GM12878 (cell line): ENCODE results near the gene TLL2. TPM values are rescaled to one million over a fixed set of nuclear protein-coding genes. Genes with fewer than 3 reads are reported as not detected.

Experiments used
- ATAC-seq: fragments of 200-7000 bp; cut with Tn5 transposase; 3 replicates; pipeline ENCODE4 v1.9.1; 2020; ENCODE audit warnings: mild to moderate bottlenecking, moderate library complexity
- BruUV-seq: library from RNA; stranded (reverse); fragments of 400-500 nt; replicated peaks from 2 replicates; lab custom pipeline; 2021; lab: Mats Ljungman, UMichigan
- CTCF ChIA-PET: fragments of 300-600 bp; sonication (Branson Sonifier 250); formaldehyde crosslinking; extraction: SDS; loops from one replicate; lab custom pipeline; 2021; ENCODE audit warnings: inconsistent platforms; lab: Yijun Ruan, JAX
- POLR2A ChIA-PET: fragments of 350-600 bp; formaldehyde crosslinking; extraction: SDS; loops from one replicate; lab custom pipeline; 2021; ENCODE audit warnings: inconsistent platforms; lab: Charles Lee
- RAD21 ChIA-PET: fragments of 300-600 bp; sonication (Branson Sonifier 250); formaldehyde crosslinking; loops from one replicate; lab custom pipeline; 2023; ENCODE audit warnings: antibody characterized with exemption; ENCODE audit not compliant: unreplicated experiment; lab: Charles Lee
- SMC1A ChIA-PET: fragments of 300-600 bp; sonication (Branson Sonifier 250); formaldehyde crosslinking; loops from one replicate; lab custom pipeline; 2023; ENCODE audit not compliant: unreplicated experiment, uncharacterized antibody; lab: Charles Lee
- DNase-seq: peaks from one replicate; pipeline ENCODE4 v3.0.0-alpha.2; 2011; ENCODE audit warnings: low read depth, low spot score
- FAIRE-seq: peaks from 3 replicates; lab custom pipeline; 2011; peaks lifted over from hg19 to GRCh38; lab: Jason Lieb, UNC
- H2AFZ ChIP-seq: 2 replicates; pipeline ENCODE4 v1.6.0; 2011; ENCODE audit warnings: low read depth, low read length, control low read depth; ENCODE audit not compliant: control insufficient read depth
- H3K27ac ChIP-seq: 2 replicates; pipeline ENCODE4 v1.5.1; 2011; ENCODE audit warnings: control low read depth; ENCODE audit not compliant: control insufficient read depth, insufficient read depth
- H3K27me3 ChIP-seq, 2 experiments: replicated peaks in 1 of 2; 2 replicates each; pipeline versions ENCODE4 v1.6.0 to v1.6.1; 2011; ENCODE audit warnings: low read length in 1 of 2; ENCODE audit not compliant: control insufficient read depth in 2 of 2, insufficient read depth in 2 of 2
- H3K36me3 ChIP-seq, 2 experiments: 2 replicates each; pipeline ENCODE4 v1.5.1; 2011; ENCODE audit warnings: low read length in 1 of 2; ENCODE audit not compliant: control insufficient read depth in 2 of 2, insufficient read depth in 2 of 2
- H3K4me1 ChIP-seq: 2 replicates; pipeline ENCODE4 v1.6.1; 2011; ENCODE audit warnings: mild to moderate bottlenecking, low read length, moderate library complexity, mixed read lengths; ENCODE audit not compliant: control insufficient read depth, insufficient read depth
- H3K4me2 ChIP-seq: 2 replicates; pipeline ENCODE4 v1.6.0; 2011; ENCODE audit warnings: control low read depth; ENCODE audit not compliant: control insufficient read depth, insufficient read depth
- H3K4me3 ChIP-seq: fragments of 200-600 bp; sonication (generic); 2 replicates; pipeline ENCODE4 v1.5.1; 2016
- H3K79me2 ChIP-seq: 2 replicates; pipeline ENCODE4 v1.6.0; 2011; ENCODE audit warnings: low read length; ENCODE audit not compliant: control insufficient read depth, insufficient read depth
- H3K9ac ChIP-seq: 2 replicates; pipeline ENCODE4 v1.8.0; 2011; ENCODE audit warnings: low read length, control low read depth, mixed read lengths; ENCODE audit not compliant: control insufficient read depth, insufficient read depth
- H3K9me3 ChIP-seq: replicated peaks from 3 replicates; pipeline ENCODE4 v1.5.1; 2011; ENCODE audit warnings: mild to moderate bottlenecking, low read length; ENCODE audit not compliant: control insufficient read depth, insufficient read depth
- H4K20me1 ChIP-seq: 2 replicates; pipeline ENCODE4 v1.6.0; 2011; ENCODE audit not compliant: control insufficient read depth, insufficient read depth
- ASH2L ChIP-seq: fragments of 300-600, 200-600 bp; sonication (generic); IDR thresholded peaks from 2 replicates; pipeline ENCODE4 v1.6.1; 2017; ENCODE audit warnings: low read depth, mild to moderate bottlenecking, borderline replicate concordance
- BACH1 ChIP-seq: fragments of 450-650 bp; IDR thresholded peaks from 2 replicates; pipeline ENCODE4 v1.6.1; 2017; ENCODE audit warnings: mild to moderate bottlenecking, borderline replicate concordance
- ESRRA ChIP-seq: IDR thresholded peaks from 2 replicates; pipeline ENCODE4 v1.6.1; 2012; ENCODE audit warnings: mild to moderate bottlenecking, low read length, improper control_type of control experiment
- IKZF2 ChIP-seq, 2 experiments: fragments of 450-650 bp; IDR thresholded peaks; 2 replicates each; pipeline ENCODE4 v1.6.1; 2017; ENCODE audit warnings: mild to moderate bottlenecking in 2 of 2, moderate library complexity in 2 of 2
- KLF5 ChIP-seq: fragments of 450-650 bp; IDR thresholded peaks from 2 replicates; pipeline ENCODE4 v1.6.1; 2014; ENCODE audit warnings: mild to moderate bottlenecking; ENCODE audit not compliant: partially characterized antibody
- POLR2AphosphoS5 ChIP-seq: IDR thresholded peaks from 2 replicates; pipeline ENCODE4 v1.6.1; 2011; ENCODE audit warnings: mild to moderate bottlenecking, low read length, inconsistent platforms
- WGBS: methylation state at CpG from one replicate; pipeline ENCODE4 v1.1.6; 2016; ENCODE audit warnings: low lambda C conversion rate; ENCODE audit not compliant: insufficient replicate concordance, insufficient coverage; ENCODE audit errors: missing lambda C conversion rate; 5-methylcytosine and 5-hydroxymethylcytosine counted together
- in situ Hi-C: fragments of 300-500 bp; cut with MboI; formaldehyde crosslinking; loops from 9 replicates; pipeline ENCODE4 v1.14.3; 2018; ENCODE audit warnings: mixed read lengths
- intact Hi-C: fragments of 100-400 bp; cut with micrococcal nuclease; formaldehyde crosslinking; loops from one replicate; pipeline ENCODE4 v1.14.2; 2022; ENCODE audit not compliant: unreplicated experiment
- polyA plus RNA-seq, 11 experiments: library from polyadenylated mRNA; depleted of rRNA in 4 of 11; unstranded in 6 of 11; stranded (reverse) in 5 of 11; fragments of >200 nt; fragmentation: Nextera tagmentation in 4 of 11; fragmentation: Illumina TruSeq in 1 of 11; extraction: Ambion mirVana in 4 of 11; extraction: Trizol in 1 of 11; gene quantifications; 1 replicate in 1 of 11; 2 replicates in 10 of 11; pipeline versions ENCODE4 v1.2.1 to v1.2.3, GENCODE V29; 2011 to 2016; ENCODE audit warnings: inconsistent platforms in 2 of 11, missing spikeins in 2 of 11, low read depth in 1 of 11
- total RNA-seq, 4 experiments: library from RNA; depleted of rRNA in 3 of 4; stranded (reverse); fragments of >200 nt in 3 of 4; fragmentation: Illumina TruSeq in 1 of 4; extraction: Trizol in 1 of 4; gene quantifications; 2 replicates each; pipeline versions ENCODE4 v1.2.1 to v1.2.3, GENCODE V29; 2013 to 2021

The TLL2 gene
- total and polyA plus RNA-seq, 10 of the 15 experiments (the other 5 are each of a cell fraction or from before 2014, with no cell fraction given) = 0.02 to 2.1 (median 0.52) TPM

DNA sequence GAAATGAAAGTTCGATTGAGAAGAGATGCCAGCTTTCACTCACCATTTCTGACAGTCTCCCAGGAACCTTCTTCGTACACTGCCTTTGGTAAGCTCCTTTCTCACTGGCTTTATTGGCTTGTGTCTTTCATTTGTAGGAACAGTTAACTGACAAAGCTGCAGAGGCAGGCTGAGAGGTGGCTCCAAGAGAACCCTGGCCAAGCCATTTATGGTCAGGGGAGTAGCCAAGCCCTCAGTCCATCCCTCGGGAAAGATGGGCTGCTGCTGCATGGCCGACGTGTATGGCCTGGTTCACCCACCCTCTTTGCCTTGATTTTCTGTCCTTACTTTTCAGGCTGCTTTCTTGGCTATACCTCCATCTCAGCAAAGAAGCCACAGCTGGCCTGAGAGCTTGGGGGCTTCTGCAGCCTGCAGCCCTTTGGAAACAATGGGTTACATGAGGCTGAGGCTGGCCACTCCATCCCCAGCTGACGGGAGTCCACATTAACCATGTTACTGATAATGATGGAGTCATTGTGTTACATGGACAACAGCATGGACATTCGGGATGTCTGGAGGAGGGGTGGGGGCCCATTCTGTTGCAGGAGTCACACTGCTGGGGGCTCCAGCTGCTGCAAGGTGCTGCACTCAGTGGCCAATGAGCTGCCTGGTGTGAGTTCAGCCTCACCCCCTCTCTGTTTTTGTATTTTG is 154.7 kb downstream of the TLL2 start, which contains the start of gene OPALIN:
OPALIN (minus strand) TSS at position 152 of the 690 bp plus-strand sequence; CDS start at position 46, 106 bp downstream.
- ChIA-PET CTCF (interaction anchor here (0.9 to 1.4 kb wide), 3 partner anchors 12 to 130 kb away, joined by 3 to 4 read pairs (median 4); no protein-coding TSS in a partner anchor), SMC1A (interaction anchor here (1.0 kb wide), 1 partner anchor 34 kb away, joined by 3 read pairs; no protein-coding TSS in a partner anchor), POLR2A (no interaction called here), RAD21 (no interaction called here)
- 34% methylated on average over 7 of the region's 7 CpGs for WGBS
- no peak within 1 kb of the TSS for H3K4me2 ChIP-seq
- no peaks in the 10 kb centered on the region for H3K36me3 ChIP-seq
- no peaks in the 10 kb centered on the region for H3K9me3 ChIP-seq
- peaks cover 2 to 6% of the 10 kb centered on the region in 2 experiments; a peak in 3 of 4 replicates for H3K27me3 ChIP-seq
- no peak within 1 kb of the TSS for H3K4me3 ChIP-seq
- intact Hi-C loops = no loop called here
- no peak for ATAC-seq
- H3K4me1 ChIP-seq = no peaks in the 10 kb centered on the region
- no peak within 1 kb of the TSS for H3K9ac ChIP-seq
- no peak for TF ChIP-seq POLR2AphosphoS5
- TF ChIP-seq IKZF2 (IDR thresholded peaks at IDR 0.05) = no peak
- no peak for TF ChIP-seq ESRRA
- TF ChIP-seq KLF5 = no peak
- no peak for TF ChIP-seq ASH2L
- no peak for TF ChIP-seq BACH1
- TF ChIP-seq, all 136 proteins: peak for 0
- DNase-seq = no peak
- no TSS peak for BruUV-seq
- no peaks in the 10 kb centered on the region for H3K79me2 ChIP-seq
- no peaks in the 10 kb centered on the region for H4K20me1 ChIP-seq
- no peak within 1 kb of the TSS for H3K27ac ChIP-seq
- no peak for FAIRE-seq
- no peak within 1 kb of the TSS for H2AFZ ChIP-seq
- in situ Hi-C loops = no loop called here
